K562 (cell line): ENCODE measurements around the gene PRRC2C. TPM values are rescaled to one million over a fixed set of nuclear protein-coding genes. Genes with fewer than 3 reads are reported as not detected.

Experiments
- ATAC-seq: fragments of 200-7000 bp; cut with Tn5 transposase; 3 replicates; pipeline ENCODE4 v1.9.1; 2020; ENCODE audit warnings: moderate library complexity
- BruUV-seq: library from RNA; stranded (reverse); fragments of 400-500 nt; replicated peaks from 2 replicates; lab custom pipeline; 2021; lab: Mats Ljungman, UMichigan
- CTCF ChIA-PET: fragments of 300-600 bp; formaldehyde crosslinking; extraction: SDS; loops from one replicate; lab custom pipeline; 2021; ENCODE audit warnings: low intra/inter-chr PET ratio; lab: Yijun Ruan, JAX
- POLR2A ChIA-PET: fragments of 300-600, 350-650 bp; sonication (Branson Sonifier 250); formaldehyde crosslinking; extraction: SDS; loops from one replicate; lab custom pipeline; 2021; ENCODE audit warnings: antibody characterized with exemption, inconsistent platforms; lab: Yijun Ruan, JAX
- DNase-seq, 4 experiments: peaks; one replicate each; pipeline versions ENCODE4 v3.0.0 to v3.0.0-alpha.2; 2011 to 2018; ENCODE audit warnings: low spot score in 3 of 4, mixed read lengths in 3 of 4; ENCODE audit errors: extremely low read depth in 1 of 4
- FAIRE-seq: peaks from 2 replicates; lab custom pipeline; 2011; peaks lifted over from hg19 to GRCh38; lab: Jason Lieb, UNC
- H2AFZ ChIP-seq: 2 replicates; pipeline ENCODE4 v1.6.0; 2011; ENCODE audit warnings: low read depth, low read length, control low read depth, inconsistent platforms
- H3K27ac ChIP-seq: fragments of 200-600 bp; 3 replicates; pipeline ENCODE4 v1.8.0; 2011; ENCODE audit warnings: low read depth, mild to moderate bottlenecking, control low read depth, inconsistent platforms, low read length, moderate library complexity, mixed read lengths; ENCODE audit errors: extremely low read depth
- H3K27me3 ChIP-seq, 2 experiments: fragments of 300-600 bp in 1 of 2; 2 replicates in 1 of 2; 3 replicates in 1 of 2; pipeline versions ENCODE4 v1.6.0 to v1.8.0; 2011; ENCODE audit warnings: inconsistent platforms in 2 of 2, low read length in 2 of 2, mild to moderate bottlenecking in 1 of 2, mixed read lengths in 1 of 2, moderate library complexity in 1 of 2; ENCODE audit not compliant: control insufficient read depth in 2 of 2, insufficient read depth in 2 of 2
- H3K36me3 ChIP-seq: fragments of 300-600 bp; 3 replicates; pipeline ENCODE4 v1.8.0; 2011; ENCODE audit warnings: mild to moderate bottlenecking, low read length, inconsistent platforms; ENCODE audit not compliant: control insufficient read depth, insufficient read depth
- H3K4me1 ChIP-seq, 2 experiments: fragments of 200-600 bp in 1 of 2; replicated peaks in 1 of 2; 2 replicates in 1 of 2; 3 replicates in 1 of 2; pipeline versions ENCODE4 v1.5.1 to v1.8.0; 2011; ENCODE audit warnings: inconsistent platforms in 2 of 2, low read length in 2 of 2, mild to moderate bottlenecking in 1 of 2, mixed read lengths in 1 of 2, moderate library complexity in 1 of 2; ENCODE audit not compliant: control insufficient read depth in 2 of 2, insufficient read depth in 2 of 2
- H3K4me2 ChIP-seq: 2 replicates; pipeline ENCODE4 v1.6.1; 2011; ENCODE audit warnings: low read length, control low read depth, inconsistent platforms, mixed read lengths; ENCODE audit not compliant: insufficient read depth
- H3K4me3 ChIP-seq: fragments of 200-600 bp; sonication (generic), shearing (Covaris generic); 2 replicates; pipeline ENCODE4 v1.5.1; 2016; ENCODE audit warnings: control low read depth, inconsistent platforms
- H3K79me2 ChIP-seq: fragments of 200-600 bp; 3 replicates; pipeline ENCODE4 v1.8.0; 2011; ENCODE audit warnings: low read length, inconsistent platforms; ENCODE audit not compliant: control insufficient read depth, insufficient read depth
- H3K9ac ChIP-seq, 2 experiments: 2 replicates each; pipeline versions ENCODE4 v1.6.0 to v1.6.1; 2011; ENCODE audit warnings: low read depth in 2 of 2, low read length in 2 of 2, control low read depth in 1 of 2, inconsistent platforms in 1 of 2, mild to moderate bottlenecking in 1 of 2, mixed read lengths in 1 of 2; ENCODE audit not compliant: insufficient read depth in 1 of 2
- H3K9me1 ChIP-seq: one replicate; pipeline ENCODE4 v1.6.0; 2011; ENCODE audit warnings: inconsistent platforms, mild to moderate bottlenecking, low read length, moderate library complexity; ENCODE audit not compliant: control insufficient read depth, insufficient read depth
- H3K9me3 ChIP-seq: replicated peaks from 2 replicates; pipeline ENCODE4 v1.5.1; 2011; ENCODE audit warnings: low read depth, low read length, inconsistent platforms; ENCODE audit not compliant: control insufficient read depth, insufficient read depth
- H4K20me1 ChIP-seq: replicated peaks from 2 replicates; pipeline ENCODE4 v1.6.1; 2011; ENCODE audit warnings: low read length, inconsistent platforms, mixed read lengths; ENCODE audit not compliant: control insufficient read depth, insufficient read depth
- ELF2 ChIP-seq: fragments of 250-450 bp; sonication (Bioruptor Pico); IDR thresholded peaks from 2 replicates; pipeline ENCODE4 v1.5.0; 2021; ENCODE audit warnings: mild to moderate bottlenecking
- FOXK2 ChIP-seq, 2 experiments: fragments of 450-650 bp; IDR thresholded peaks in 1 of 2; conservative IDR thresholded peaks in 1 of 2; 2 replicates each; pipeline ENCODE4 v1.6.1; 2016; ENCODE audit warnings: low read depth in 2 of 2, mild to moderate bottlenecking in 1 of 2
- KDM1A ChIP-seq, 2 experiments: fragments of 450-650 bp; IDR thresholded peaks; 2 replicates each; pipeline ENCODE4 v1.6.1; 2016; ENCODE audit warnings: mild to moderate bottlenecking in 2 of 2
- PREB ChIP-seq: sonication (generic); formaldehyde crosslinking; IDR thresholded peaks from 2 replicates; pipeline ENCODE4 v1.8.1; 2023; ENCODE audit warnings: mild to moderate bottlenecking, missing genetic modification reagents
- PURB ChIP-seq: sonication (generic); formaldehyde crosslinking; IDR thresholded peaks from 2 replicates; pipeline ENCODE4 v1.9.0; 2021; ENCODE audit warnings: low read depth, mild to moderate bottlenecking, missing genetic modification reagents
- RBFOX2 ChIP-seq: fragments of 200-400 bp; formaldehyde crosslinking; IDR thresholded peaks from 2 replicates; pipeline ENCODE4 v1.6.1; 2017; ENCODE audit warnings: low read depth, mild to moderate bottlenecking, low read length, moderate library complexity
- SPI1 ChIP-seq: IDR thresholded peaks from 2 replicates; pipeline ENCODE4 v1.6.1; 2011; ENCODE audit warnings: low read depth, low read length, control low read depth, borderline replicate concordance
- TARDBP ChIP-seq: fragments of 450-650 bp; IDR thresholded peaks from 2 replicates; pipeline ENCODE4 v1.6.1; 2016
- WGBS: fragments of 100-300 bp; shearing (Covaris generic); methylation state at CpG from one replicate; pipeline ENCODE4 v1.1.6; 2016; ENCODE audit warnings: low coverage, mixed read lengths; ENCODE audit not compliant: insufficient coverage; ENCODE audit errors: missing lambda C conversion rate; 5-methylcytosine and 5-hydroxymethylcytosine counted together
- in situ Hi-C: fragments of 300-500 bp; cut with MboI; formaldehyde crosslinking; loops from 4 replicates; pipeline ENCODE4 v1.15.0; 2018; ENCODE audit warnings: inconsistent platforms, mixed read lengths
- intact Hi-C: fragments of 100-400 bp; cut with micrococcal nuclease; formaldehyde crosslinking; loops from 2 replicates; pipeline ENCODE4 v1.14.2; 2022
- polyA plus RNA-seq, 8 experiments: library from polyadenylated mRNA; depleted of rRNA in 4 of 8; stranded (reverse) in 5 of 8; unstranded in 3 of 8; fragments of >200 nt; fragmentation: Nextera tagmentation in 2 of 8; fragmentation: Illumina TruSeq in 1 of 8; extraction: Ambion mirVana in 2 of 8; extraction: Trizol in 1 of 8; gene quantifications; 2 replicates each; pipeline versions ENCODE4 v1.2.1 to v1.2.3, GENCODE V29; 2011 to 2014; ENCODE audit warnings: inconsistent platforms in 1 of 8, missing spikeins in 1 of 8
- total RNA-seq, 7 experiments: library from RNA; depleted of rRNA in 6 of 7; stranded (reverse); fragments of >200 nt in 6 of 7; fragmentation: Illumina TruSeq in 2 of 7; extraction: Trizol in 2 of 7; gene quantifications; 2 replicates each; pipeline versions ENCODE4 v1.2.1 to v1.2.3, GENCODE V29; 2011 to 2021; ENCODE audit warnings: low replicate concordance in 1 of 7

PRRC2C gene
- total and polyA plus RNA-seq, 9 of the 15 experiments (the other 6 are each of a cell fraction or from before 2014, with no cell fraction given), result 61.9 to 237 (median 105) TPM

- Histone ChIP-seq H2AFZ (no peak overlapping the region), H3K27ac (no peak overlapping the region), H3K36me3 (peaks cover 95% of the 10 kb centered on the region), H3K9me1 (no peaks in the 10 kb centered on the region), H3K4me3 (no peak overlapping the region), H4K20me1 (no peaks in the 10 kb centered on the region), H3K9ac (no peak overlapping the region), H3K4me2 (no peak overlapping the region), H3K79me2 (no peaks in the 10 kb centered on the region), H3K9me3 (no peaks in the 10 kb centered on the region), H3K27me3 (no peaks in the 10 kb centered on the region), H3K4me1 (no peaks in the 10 kb centered on the region)
- TF ChIP-seq KDM1A (IDR thresholded peaks at IDR 0.05), result no peak
- TF ChIP-seq ELF2 (CRISPR knock-in tag), result no peak
- ChIA-PET POLR2A (interaction anchor here (1.1 kb wide), 1 partner anchor 17 kb away, joined by 3 read pairs; no protein-coding TSS in a partner anchor), CTCF (interaction anchor here (0.6 kb wide), 1 partner anchor 9 kb away, joined by 3 read pairs; no protein-coding TSS in a partner anchor)
- no TSS peak for BruUV-seq
- intact Hi-C loops (no loop called here), in situ Hi-C loops (no loop called here)
- 94% methylated on average over 3 of the region's 3 CpGs for WGBS
- DNase-seq (no peak), FAIRE-seq (no peak), ATAC-seq (no peak)
Observed at GRCh38 chr1:171581226-171581625, 95.9 kb downstream of the PRRC2C start.

- no peak for DNase-seq
- TF ChIP-seq TARDBP (no peak), SPI1 (no peak), RBFOX2 (no peak), PURB (CRISPR knock-in tag) (no peak), PREB (CRISPR knock-in tag) (no peak), FOXK2 (conservative IDR thresholded peaks at IDR 0.05 in 1 of 2, IDR thresholded peaks at IDR 0.05 in 1 of 2; ENCODE audit: low read depth in 2 of 2) (no peak)
- Histone ChIP-seq H3K4me1 (no peaks in the 10 kb centered on the region), H3K9me1 (no peaks in the 10 kb centered on the region), H2AFZ (no peak overlapping the region), H3K27ac (no peak overlapping the region), H3K27me3 (no peaks in the 10 kb centered on the region), H3K4me3 (no peak overlapping the region), H3K36me3 (peaks cover 91% of the 10 kb centered on the region), H4K20me1 (no peaks in the 10 kb centered on the region), H3K9me3 (no peaks in the 10 kb centered on the region), H3K79me2 (no peaks in the 10 kb centered on the region), H3K9ac (no peak overlapping the region), H3K4me2 (no peak overlapping the region)
- ChIA-PET CTCF (no interaction called here), POLR2A (interaction anchor here (2.1 kb wide), 1 partner anchor 11 kb away, joined by 7 read pairs; no protein-coding TSS in a partner anchor)
- no TSS peak for BruUV-seq
- intact Hi-C loops, result no loop called here
- FAIRE-seq, result no peak
- in situ Hi-C loops, result no loop called here
- no peak for ATAC-seq
Observed at GRCh38 chr1:171581766-171582165, 96.4 kb downstream of the PRRC2C start.
